NCI-H2081 treated with DMSO at 0.1 percent for 48 hours (cell line): ENCODE measurements around the gene RNF13.

ENCODE experiments used
- DNase-seq: peaks from one replicate; lab custom pipeline; 2025; lab: John Stamatoyannopoulos, UW

RNF13 gene

GRCh38 chr3:149812606-149813366 lies at the start of gene RNF13:
Gene RNF13, plus strand, starts transcription at chr3:149813215. Its CDS starts 32,812 bp downstream, at chr3:149846027.
- DNase-seq: peak; percentile 77

- no peak for DNase-seq
Observed at GRCh38 chr3:149763565-149764195, 49.3 kb upstream of the RNF13 start.

GRCh38 chr3:149764302-149764701 lies 48.7 kb upstream of the RNF13 start:
- no peak for DNase-seq

GRCh38 chr3:149765762-149766334 lies 47.2 kb upstream of the RNF13 start:
- no peak for DNase-seq

GRCh38 chr3:149767720-149768119 lies 45.3 kb upstream of the RNF13 start:
- DNase-seq: no peak

- DNase-seq: no peak
Observed at GRCh38 chr3:149768704-149769103, 44.3 kb upstream of the RNF13 start.

- DNase-seq: no peak
Observed at GRCh38 chr3:149770246-149770645, 42.8 kb upstream of the RNF13 start.

GRCh38 chr3:149771652-149772271 lies 41.3 kb upstream of the RNF13 start:
- no peak for DNase-seq

GRCh38 chr3:149772861-149773260 lies 40.2 kb upstream of the RNF13 start:
- no peak for DNase-seq

- DNase-seq: no peak
Observed at GRCh38 chr3:149776170-149776569, 36.8 kb upstream of the RNF13 start.

GRCh38 chr3:149777414-149778214 lies 35.4 kb upstream of the RNF13 start:
- no peak for DNase-seq

GRCh38 chr3:149781211-149781610 lies 31.8 kb upstream of the RNF13 start:
- DNase-seq: no peak

GRCh38 chr3:149781741-149782140 lies 31.3 kb upstream of the RNF13 start:
- no peak for DNase-seq

GRCh38 chr3:149783576-149783975 lies 29.4 kb upstream of the RNF13 start:
- no peak for DNase-seq

- DNase-seq: no peak
Observed at GRCh38 chr3:149784064-149784704, 28.8 kb upstream of the RNF13 start.

- DNase-seq: no peak
Observed at GRCh38 chr3:149790268-149790667, 22.7 kb upstream of the RNF13 start.

GRCh38 chr3:149790698-149791097 lies 22.3 kb upstream of the RNF13 start:
- no peak for DNase-seq

GRCh38 chr3:149792452-149793270 lies 20.4 kb upstream of the RNF13 start, which contains the start of gene ANKUB1:
Gene ANKUB1, minus strand, starts transcription at chr3:149792554. Its CDS starts 188 bp downstream, at chr3:149792366.
- DNase-seq: no peak

GRCh38 chr3:149796026-149796425 lies 17.0 kb upstream of the RNF13 start:
- DNase-seq: no peak

- DNase-seq: no peak
Observed at GRCh38 chr3:149800693-149801092, 12.3 kb upstream of the RNF13 start.
